Epidermal melanocyte (primary cell): ENCODE results near the gene LZTR1.

Experiments used
- DNase-seq: peaks from one replicate; pipeline ENCODE4 v3.0.0; 2011; ENCODE audit warnings: low spot score; ENCODE audit not compliant: insufficient read length

LZTR1 gene

GRCh38 chr22:21014202-21014725 lies 32.2 kb downstream of the LZTR1 start:
- peak; percentile 97 for DNase-seq

GRCh38 chr22:21014726-21015465 lies 32.8 kb downstream of the LZTR1 start, which contains the start of gene P2RX6:
P2RX6 (plus strand) TSS chr22:21015165; CDS start chr22:21015175, 10 bp downstream.
- peak; percentile 59 for DNase-seq

DNA sequence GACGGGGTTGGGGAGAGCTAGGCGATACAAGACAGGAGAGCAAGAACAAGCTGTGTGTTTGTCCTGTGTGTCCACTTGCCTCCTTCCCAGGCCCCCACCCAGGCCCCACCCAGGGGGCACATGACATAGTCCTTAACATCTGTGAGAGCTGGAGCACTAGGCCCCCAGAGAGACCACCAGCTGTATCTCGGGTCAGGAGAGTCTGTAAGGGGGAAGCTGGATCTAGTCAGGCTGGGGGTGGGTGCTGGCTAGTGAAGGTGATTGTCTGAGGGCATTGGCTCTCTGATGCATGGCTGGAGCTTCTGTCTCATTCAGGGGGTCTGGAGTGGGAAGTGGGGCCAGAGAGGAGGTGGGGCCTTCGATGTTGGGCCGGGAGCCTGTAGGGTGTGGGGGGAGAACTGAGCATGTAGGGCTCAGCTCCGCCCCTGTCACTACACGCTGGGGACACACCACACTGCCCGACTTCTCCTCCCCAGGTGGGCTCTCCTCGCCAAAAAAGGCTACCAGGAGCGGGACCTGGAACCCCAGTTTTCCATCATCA lies 33.4 kb downstream of the LZTR1 start:
- no peak for DNase-seq

GRCh38 chr22:21016644-21017420 lies 34.7 kb downstream of the LZTR1 start:
- DNase-seq = no peak

- DNase-seq = no peak
Measured at GRCh38 chr22:21018314-21018713, 36.2 kb downstream of the LZTR1 start.

GRCh38 chr22:21020802-21021429 lies 38.8 kb downstream of the LZTR1 start:
- DNase-seq = no peak

- DNase-seq = no peak
Measured at GRCh38 chr22:21022507-21022906, 40.4 kb downstream of the LZTR1 start.

DNA sequence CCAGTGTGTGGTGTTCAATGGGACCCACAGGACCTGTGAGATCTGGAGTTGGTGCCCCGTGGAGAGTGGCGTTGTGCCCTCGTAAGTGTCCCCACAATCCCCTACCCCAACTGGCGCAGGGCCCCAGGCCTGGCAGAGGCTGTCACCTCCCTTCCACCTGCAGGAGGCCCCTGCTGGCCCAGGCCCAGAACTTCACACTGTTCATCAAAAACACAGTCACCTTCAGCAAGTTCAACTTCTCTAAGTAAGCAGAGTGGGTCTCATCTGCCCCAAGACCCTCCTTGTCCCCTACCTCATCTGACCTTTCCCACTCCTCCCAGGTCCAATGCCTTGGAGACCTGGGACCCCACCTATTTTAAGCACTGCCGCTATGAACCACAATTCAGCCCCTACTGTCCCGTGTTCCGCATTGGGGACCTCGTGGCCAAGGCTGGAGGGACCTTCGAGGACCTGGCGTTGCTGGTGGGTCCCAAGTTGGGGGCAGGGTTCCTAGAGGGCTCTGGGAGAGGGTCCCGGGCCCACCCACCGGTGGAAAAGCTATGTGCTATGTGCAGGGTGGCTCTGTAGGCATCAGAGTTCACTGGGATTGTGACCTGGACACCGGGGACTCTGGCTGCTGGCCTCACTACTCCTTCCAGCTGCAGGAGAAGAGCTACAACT lies 41.0 kb downstream of the LZTR1 start:
- no peak for DNase-seq

- peak; percentile 5 for DNase-seq
Measured at GRCh38 chr22:21025266-21025665, 43.2 kb downstream of the LZTR1 start.

DNA sequence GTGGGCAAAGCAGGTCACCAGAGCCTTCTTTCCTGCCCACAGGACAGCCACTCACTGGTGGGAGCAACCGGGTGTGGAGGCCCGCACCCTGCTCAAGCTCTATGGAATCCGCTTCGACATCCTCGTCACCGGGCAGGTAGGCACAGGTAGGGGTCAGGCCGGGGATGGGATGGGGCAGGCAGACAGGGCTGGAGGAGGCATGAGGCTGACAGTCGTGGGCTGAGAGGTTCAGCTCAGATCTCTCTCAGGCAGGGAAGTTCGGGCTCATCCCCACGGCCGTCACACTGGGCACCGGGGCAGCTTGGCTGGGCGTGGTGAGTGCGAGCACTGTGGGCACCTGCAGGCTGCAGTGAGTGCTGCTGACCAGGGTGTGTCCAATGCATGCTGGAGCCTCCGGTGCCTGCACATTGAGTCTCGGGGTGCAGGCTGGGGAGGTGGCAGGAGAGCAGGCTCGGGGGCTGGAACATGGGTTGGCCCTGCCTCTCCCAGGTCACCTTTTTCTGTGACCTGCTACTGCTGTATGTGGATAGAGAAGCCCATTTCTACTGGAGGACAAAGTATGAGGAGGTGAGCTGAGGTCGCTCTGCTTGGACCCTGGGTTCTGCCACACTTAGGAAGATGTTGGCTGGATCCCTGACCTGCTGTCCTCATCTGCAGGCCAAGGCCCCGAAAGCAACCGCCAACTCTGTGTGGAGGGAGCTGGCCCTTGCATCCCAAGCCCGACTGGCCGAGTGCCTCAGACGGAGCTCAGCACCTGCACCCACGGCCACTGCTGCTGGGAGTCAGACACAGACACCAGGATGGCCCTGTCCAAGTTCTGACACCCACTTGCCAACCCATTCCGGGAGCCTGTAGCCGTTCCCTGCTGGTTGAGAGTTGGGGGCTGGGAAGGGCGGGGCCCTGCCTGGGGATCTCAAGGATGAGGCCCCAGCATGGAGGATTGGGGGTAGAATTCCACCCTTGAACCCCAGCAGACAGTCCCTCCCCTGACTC lies 44.0 kb downstream of the LZTR1 start:
- no peak for DNase-seq

- no peak for DNase-seq
Measured at GRCh38 chr22:21026783-21027692, 44.9 kb downstream of the LZTR1 start.

- peak; percentile 4 for DNase-seq
Measured at GRCh38 chr22:21028277-21029251, 46.5 kb downstream of the LZTR1 start.

DNA sequence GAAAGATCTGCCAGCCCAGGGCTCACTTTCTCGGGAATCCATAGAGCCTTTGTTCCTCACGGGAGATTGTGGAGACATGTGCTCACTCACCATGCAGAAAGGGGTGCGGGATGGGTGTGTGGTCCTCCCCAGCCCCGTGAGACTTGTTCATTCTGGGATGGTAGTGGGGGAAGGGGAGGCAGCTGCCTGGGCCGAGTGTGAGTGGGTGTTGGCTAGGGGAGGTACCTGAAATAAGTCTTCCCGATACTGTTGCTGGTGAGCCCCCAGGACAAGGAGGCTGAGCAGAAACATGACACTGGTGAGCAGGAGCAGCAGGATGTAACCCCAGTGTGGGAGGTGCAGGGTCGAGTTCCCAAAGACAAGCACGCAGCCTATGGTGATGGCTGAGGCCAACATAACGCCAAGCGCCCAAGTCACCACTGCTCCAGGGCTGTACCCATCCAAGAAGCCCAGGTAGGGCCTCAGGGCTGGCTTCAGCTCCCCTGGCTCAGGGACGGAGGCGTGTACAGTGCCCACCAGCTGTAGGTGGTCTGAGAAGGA lies 47.5 kb downstream of the LZTR1 start:
- no peak for DNase-seq

- DNase-seq = no peak
Measured at GRCh38 chr22:21030032-21030431, 47.9 kb downstream of the LZTR1 start.

DNA sequence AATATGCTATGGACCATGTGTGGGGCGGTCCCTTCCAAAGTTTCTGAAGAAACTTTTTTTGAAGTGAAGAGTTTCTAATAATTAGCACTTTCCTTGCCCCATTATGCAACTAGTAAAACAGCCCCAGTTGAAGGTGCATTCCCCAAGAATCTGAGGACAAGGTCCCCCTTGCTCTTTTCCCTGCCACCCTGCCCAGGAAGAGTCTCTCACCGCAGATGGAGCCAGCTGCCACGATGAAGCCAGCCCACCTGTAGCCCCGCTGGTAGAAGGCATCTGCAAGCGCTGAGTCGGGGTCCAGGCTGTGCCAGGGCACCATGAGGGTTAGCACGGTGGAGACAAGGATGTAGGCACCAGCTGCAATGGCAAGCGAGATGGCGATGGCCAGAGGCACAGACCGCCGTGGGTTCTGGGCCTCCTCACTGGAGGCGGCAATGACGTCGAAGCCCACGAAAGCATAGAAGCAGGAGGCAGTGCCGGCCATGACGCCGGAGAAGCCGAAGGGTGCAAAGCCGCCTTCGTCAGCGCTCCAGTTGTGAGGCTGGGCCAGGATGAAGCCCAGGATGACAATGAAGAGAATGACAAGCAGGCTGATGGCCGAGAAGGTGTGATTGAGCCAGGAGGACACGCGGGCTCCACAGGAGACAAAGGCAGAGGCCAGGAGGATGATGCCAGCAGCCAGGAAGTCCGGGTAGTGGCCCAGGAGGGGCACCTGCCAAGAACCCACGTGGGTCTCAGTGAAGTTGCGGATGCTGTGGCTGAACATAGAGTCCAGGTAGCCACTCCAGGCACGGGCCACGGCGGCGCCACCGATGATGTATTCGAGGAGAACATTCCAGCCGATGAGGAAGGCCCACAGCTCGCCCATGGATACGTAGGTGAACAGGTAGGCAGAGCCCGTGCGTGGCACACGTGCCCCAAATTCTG lies 48.8 kb downstream of the LZTR1 start:
- DNase-seq = peak; percentile 4

GRCh38 chr22:21031545-21032036 lies 49.5 kb downstream of the LZTR1 start:
- no peak for DNase-seq
